ENCODE data around the gene ZNF878. TPM values are rescaled to one million over a fixed set of nuclear protein-coding genes. Genes with fewer than 3 reads are reported as not detected.
"Not testable (repeated sequence)": the region's sequence is repeated elsewhere in the genome, so short reads cannot be mapped to it uniquely, and the experiment has no call there.

ZNF878 gene
- 0.61 and 0.89 TPM in 2 replicates for total RNA-seq

GRCh38 chr19:12052497-12053169 is at the start of gene ZNF878:
ZNF878 (minus strand) TSS chr19:12052961; CDS start chr19:12052801, 160 bp downstream.
- intact Hi-C loops (cut with micrococcal nuclease) = loop anchor here (10.0 kb wide), 1 partner anchor 88 kb away; the partner anchor contains the start of gene ZNF763

GRCh38 chr19:12098040-12098439 is 45.3 kb upstream of the ZNF878 start:
- intact Hi-C loops (cut with micrococcal nuclease) = no loop called here

GRCh38 chr19:12095111-12095790 is 42.5 kb upstream of the ZNF878 start:
- intact Hi-C loops (cut with micrococcal nuclease) = no loop called here

GRCh38 chr19:12093777-12094176 is 41.0 kb upstream of the ZNF878 start:
- intact Hi-C loops (cut with micrococcal nuclease) = loop anchor here (5.0 kb wide), 2 partner anchors 171 to 239 kb away; partner anchors contain the start of gene ZNF563

GRCh38 chr19:12092956-12093355 is 40.2 kb upstream of the ZNF878 start:
- intact Hi-C loops (cut with micrococcal nuclease) = loop anchor here (1.0 to 5.0 kb wide), 3 partner anchors 48 to 239 kb away; partner anchors contain the start of gene ZNF563

- intact Hi-C loops (cut with micrococcal nuclease) = loop anchor here (1.0 to 5.0 kb wide), 3 partner anchors 49 to 240 kb away; partner anchors contain the start of gene ZNF563
These were observed 39.5 kb upstream of the ZNF878 start for GRCh38 chr19:12092065-12092867.

- intact Hi-C loops (cut with micrococcal nuclease) = loop anchor here (5.0 kb wide), 2 partner anchors 169 to 241 kb away; partner anchors contain the start of gene ZNF563
These were observed 38.0 kb upstream of the ZNF878 start for GRCh38 chr19:12090807-12091206.

- intact Hi-C loops (cut with micrococcal nuclease) = no loop called here
These were observed 32.5 kb upstream of the ZNF878 start for GRCh38 chr19:12085074-12085818.

GRCh38 chr19:12083336-12083735 is 30.6 kb upstream of the ZNF878 start:
- intact Hi-C loops (cut with micrococcal nuclease) = not testable (repeated sequence)

GRCh38 chr19:12077375-12077774 is 24.6 kb upstream of the ZNF878 start:
- intact Hi-C loops (cut with micrococcal nuclease) = no loop called here

- intact Hi-C loops (cut with micrococcal nuclease) = not testable (repeated sequence)
These were observed 23.6 kb upstream of the ZNF878 start for GRCh38 chr19:12076331-12076730.

GRCh38 chr19:12075538-12076139 is 22.9 kb upstream of the ZNF878 start:
- intact Hi-C loops (cut with micrococcal nuclease) = no loop called here

GRCh38 chr19:12064590-12065538 is 12.1 kb upstream of the ZNF878 start, which contains the start of gene ZNF844:
ZNF844 (plus strand) TSS chr19:12064731; CDS start chr19:12064874, 143 bp downstream.
- intact Hi-C loops (cut with micrococcal nuclease) = no loop called here

GRCh38 chr19:12055784-12056183 is 3.0 kb upstream of the ZNF878 start:
- intact Hi-C loops (cut with micrococcal nuclease) = loop anchor here (5.0 to 10.0 kb wide), 2 partner anchors 91 to 133 kb away; partner anchors contain the start of gene ZNF763

GRCh38 chr19:12052091-12052496 is 667 bp downstream of the ZNF878 start:
- intact Hi-C loops (cut with micrococcal nuclease) = loop anchor here (10.0 kb wide), 1 partner anchor 87 kb away; the partner anchor contains the start of gene ZNF763

- intact Hi-C loops (cut with micrococcal nuclease) = no loop called here
These were observed 4.9 kb downstream of the ZNF878 start for GRCh38 chr19:12047868-12048267.

- intact Hi-C loops (cut with micrococcal nuclease) = no loop called here
These were observed 8.9 kb downstream of the ZNF878 start for GRCh38 chr19:12043752-12044422.

- intact Hi-C loops (cut with micrococcal nuclease) = no loop called here
These were observed 9.9 kb downstream of the ZNF878 start for GRCh38 chr19:12042893-12043292.
